Measurements from ENCODE around the gene TEKT2. TPM values are rescaled to one million over a fixed set of nuclear protein-coding genes. Genes with fewer than 3 reads are reported as not detected.

TEKT2 gene
- polyA plus RNA-seq, 1 experiment = 0.10 TPM

- Histone ChIP-seq H3K36me3 (ENCODE audit: control insufficient read depth, insufficient read depth, low read length) (0 out of 2 replicates have a peak, but pooled peaks cover 2% of the 10 kb centered on the region), H3K4me3 (ENCODE audit: low read depth, low read length) (no peak overlapping the region), H3K27me3 (ENCODE audit: control insufficient read depth, insufficient read depth, low read length) (no peaks in the 10 kb centered on the region)
- TF ChIP-seq CTCF (IDR thresholded peaks at IDR 0.05; ENCODE audit: insufficient read depth, low read depth, low read length) = no peak
- POLR2A ChIA-PET = no interaction called here
- CTCF ChIA-PET = interaction anchor here (0.6 to 17.9 kb wide), 6 partner anchors 14 to 899 kb away, joined by 3 to 382 read pairs (median 5); partner anchors contain the start of gene TRAPPC3
- DNase-seq (ENCODE audit: low read depth) = no peak
Observed at GRCh38 chr1:36101546-36101945, 17.7 kb downstream of the TEKT2 start.

GRCh38 chr1:36106269-36106668 lies 22.4 kb downstream of the TEKT2 start:
- DNase-seq (ENCODE audit: low read depth) = no peak
- ChIA-PET CTCF (interaction anchor here (0.6 to 17.9 kb wide), 4 partner anchors 11 to 89 kb away, joined by 3 to 382 read pairs (median 6); no protein-coding TSS in a partner anchor), POLR2A (interaction anchor here (0.6 to 0.9 kb wide), 2 partner anchors 27 to 169 kb away, joined by 3 to 7 read pairs; no protein-coding TSS in a partner anchor)
- TF ChIP-seq CTCF (IDR thresholded peaks at IDR 0.05; ENCODE audit: insufficient read depth, low read depth, low read length) = no peak
- H3K4me3 ChIP-seq (ENCODE audit: low read depth, low read length) = no peak overlapping the region
- H3K36me3 ChIP-seq (ENCODE audit: control insufficient read depth, insufficient read depth, low read length) = no peaks in the 10 kb centered on the region
- no peaks in the 10 kb centered on the region for H3K27me3 ChIP-seq (ENCODE audit: control insufficient read depth, insufficient read depth, low read length)

GRCh38 chr1:36107394-36107793 lies 23.5 kb downstream of the TEKT2 start:
- TF ChIP-seq CTCF (IDR thresholded peaks at IDR 0.05; ENCODE audit: insufficient read depth, low read depth, low read length) = no peak
- Histone ChIP-seq H3K4me3 (ENCODE audit: low read depth, low read length) (no peak overlapping the region), H3K27me3 (ENCODE audit: control insufficient read depth, insufficient read depth, low read length) (no peaks in the 10 kb centered on the region), H3K36me3 (ENCODE audit: control insufficient read depth, insufficient read depth, low read length) (no peaks in the 10 kb centered on the region)
- ChIA-PET CTCF (interaction anchor here (0.7 to 17.9 kb wide), 5 partner anchors 11 to 80 kb away, joined by 3 to 382 read pairs (median 4); no protein-coding TSS in a partner anchor), POLR2A (interaction anchor here (0.6 kb wide), 1 partner anchor 1583 kb away, joined by 3 read pairs; no protein-coding TSS in a partner anchor)
- no peak for DNase-seq (ENCODE audit: low read depth)

GRCh38 chr1:36108314-36108713 lies 24.4 kb downstream of the TEKT2 start:
- no peak for TF ChIP-seq CTCF (IDR thresholded peaks at IDR 0.05; ENCODE audit: insufficient read depth, low read depth, low read length)
- no peak overlapping the region for H3K4me3 ChIP-seq (ENCODE audit: low read depth, low read length)
- no peaks in the 10 kb centered on the region for H3K27me3 ChIP-seq (ENCODE audit: control insufficient read depth, insufficient read depth, low read length)
- ChIA-PET POLR2A (no interaction called here), CTCF (interaction anchor here (1.2 to 17.9 kb wide), 4 partner anchors 9 to 79 kb away, joined by 3 to 382 read pairs (median 6); no protein-coding TSS in a partner anchor)
- peaks cover 1% of the 10 kb centered on the region; the same call in 1 of the 2 replicates for H3K36me3 ChIP-seq (ENCODE audit: control insufficient read depth, insufficient read depth, low read length)
- peak; percentile 71 for DNase-seq (ENCODE audit: low read depth)

GRCh38 chr1:36109041-36109679 lies 25.3 kb downstream of the TEKT2 start:
- POLR2A ChIA-PET = no interaction called here
- H3K4me3 ChIP-seq (ENCODE audit: low read depth, low read length) = no peak overlapping the region
- peaks cover 1% of the 10 kb centered on the region; the same call in 1 of the 2 replicates for H3K36me3 ChIP-seq (ENCODE audit: control insufficient read depth, insufficient read depth, low read length)
- TF ChIP-seq CTCF (IDR thresholded peaks at IDR 0.05; ENCODE audit: insufficient read depth, low read depth, low read length) = no peak
- no peaks in the 10 kb centered on the region for H3K27me3 ChIP-seq (ENCODE audit: control insufficient read depth, insufficient read depth, low read length)
- no peak for DNase-seq (ENCODE audit: low read depth)
- CTCF ChIA-PET = interaction anchor here (1.3 to 17.9 kb wide), 2 partner anchors 9 to 24 kb away, joined by 4 to 382 read pairs; no protein-coding TSS in a partner anchor
